ENCODE results near the gene KCNJ12.

Gene KCNJ12

GRCh38 chr17:21365016-21365415 is 11.1 kb upstream of the KCNJ12 start:
- no peak for DNase-seq (ENCODE audit: low read depth in 2 of 2)

GRCh38 chr17:21368545-21369246 is 7.5 kb upstream of the KCNJ12 start:
- no peak for DNase-seq (ENCODE audit: low read depth in 2 of 2)

GRCh38 chr17:21369395-21369794 is 6.8 kb upstream of the KCNJ12 start:
- no peak for DNase-seq (ENCODE audit: low read depth in 2 of 2)

- no peak for DNase-seq (ENCODE audit: low read depth in 2 of 2)
Observed at GRCh38 chr17:21370430-21370829, 5.7 kb upstream of the KCNJ12 start.

- no peak for DNase-seq (ENCODE audit: low read depth in 2 of 2)
Observed at GRCh38 chr17:21371511-21372081, 4.6 kb upstream of the KCNJ12 start.

GRCh38 chr17:21372256-21372954 is 3.8 kb upstream of the KCNJ12 start:
- no peak for DNase-seq (ENCODE audit: low read depth in 2 of 2)

- DNase-seq (ENCODE audit: low read depth in 2 of 2): no peak
Observed at GRCh38 chr17:21373036-21373435, 3.1 kb upstream of the KCNJ12 start.

GRCh38 chr17:21373696-21374440 is 2.3 kb upstream of the KCNJ12 start:
- DNase-seq (ENCODE audit: low read depth in 2 of 2): no peak

GRCh38 chr17:21374441-21375161 is 1.6 kb upstream of the KCNJ12 start:
- DNase-seq (ENCODE audit: low read depth in 2 of 2): no peak

- DNase-seq (ENCODE audit: low read depth in 2 of 2): no peak
Observed at GRCh38 chr17:21375162-21375560, 996 bp upstream of the KCNJ12 start.

GRCh38 chr17:21375757-21376080 is 438 bp upstream of the KCNJ12 start:
- no peak for DNase-seq (ENCODE audit: low read depth in 2 of 2)

- DNase-seq (ENCODE audit: low read depth in 2 of 2): no peak
Observed at GRCh38 chr17:21376759-21377690, 868 bp downstream of the KCNJ12 start.

- no peak for DNase-seq (ENCODE audit: low read depth in 2 of 2)
Observed at GRCh38 chr17:21377705-21378396, 1.7 kb downstream of the KCNJ12 start.

- no peak for DNase-seq (ENCODE audit: low read depth in 2 of 2)
Observed at GRCh38 chr17:21378553-21378952, 2.4 kb downstream of the KCNJ12 start.

- DNase-seq (ENCODE audit: low read depth in 2 of 2): no peak
Observed at GRCh38 chr17:21379080-21379711, 3.0 kb downstream of the KCNJ12 start.

GRCh38 chr17:21380659-21381058 is 4.5 kb downstream of the KCNJ12 start:
- no peak for DNase-seq (ENCODE audit: low read depth in 2 of 2)

- DNase-seq (ENCODE audit: low read depth in 2 of 2): no peak
Observed at GRCh38 chr17:21381076-21381706, 5.0 kb downstream of the KCNJ12 start.

- no peak for DNase-seq (ENCODE audit: low read depth in 2 of 2)
Observed at GRCh38 chr17:21382560-21383495, 6.7 kb downstream of the KCNJ12 start.

All from stimulated activated CD4-positive, alpha-beta T cell treated with anti-CD3 and anti-CD28 coated beads, Interleukin-4, amount 100 ng/mL, for 48 hours (primary cell).